Panc1 (cell line): ENCODE data around the gene TNPO2. TPM values are rescaled to one million over a fixed set of nuclear protein-coding genes. Genes with fewer than 3 reads are reported as not detected.

ENCODE experiments used
- ATAC-seq: fragments of 200-7000 bp; cut with Tn5 transposase; 2 replicates; pipeline ENCODE4 v1.9.1; 2020; ENCODE audit warnings: mild to moderate bottlenecking, moderate library complexity
- BruUV-seq: library from RNA; stranded (reverse); fragments of 400-500 nt; replicated peaks from 2 replicates; lab custom pipeline; 2021; lab: Mats Ljungman, UMichigan
- CTCF ChIA-PET: fragments of 300-600 bp; sonication (Branson Sonifier 250); formaldehyde crosslinking; loops from one replicate; lab custom pipeline; 2022; ENCODE audit warnings: antibody characterized with exemption; lab: Charles Lee
- POLR2A ChIA-PET: fragments of 300-600 bp; sonication (Branson Sonifier 250); formaldehyde crosslinking; loops from one replicate; lab custom pipeline; 2022; ENCODE audit warnings: antibody characterized with exemption; lab: Charles Lee
- DNase-seq: peaks from one replicate; pipeline ENCODE4 v3.0.0-alpha.2; 2010; ENCODE audit warnings: low read depth, low spot score
- H3K27ac ChIP-seq: 2 replicates; pipeline ENCODE4 v1.5.1; 2011; ENCODE audit warnings: mild to moderate bottlenecking, low read length, inconsistent platforms
- H3K27me3 ChIP-seq: fragments of 200-500 bp; sonication (Bioruptor generic); 2 replicates; pipeline ENCODE4 v1.6.0; 2014; ENCODE audit warnings: low read length, inconsistent platforms; ENCODE audit not compliant: control insufficient read depth, insufficient read depth
- H3K36me3 ChIP-seq: fragments of 200-500 bp; sonication (Bioruptor generic); 2 replicates; pipeline ENCODE4 v1.5.1; 2014; ENCODE audit warnings: inconsistent platforms, mild to moderate bottlenecking, low read length, moderate library complexity; ENCODE audit not compliant: control insufficient read depth, insufficient read depth
- H3K4me1 ChIP-seq: 2 replicates; pipeline ENCODE4 v1.5.1; 2011; ENCODE audit warnings: inconsistent platforms, mild to moderate bottlenecking, low read length, moderate library complexity; ENCODE audit not compliant: control insufficient read depth, insufficient read depth
- H3K4me3 ChIP-seq, 2 experiments: 2 replicates each; pipeline ENCODE4 v1.5.1; 2011 to 2012; ENCODE audit warnings: low read depth in 2 of 2, low read length in 2 of 2, mild to moderate bottlenecking in 2 of 2, inconsistent platforms in 1 of 2, moderate library complexity in 1 of 2
- H3K9me3 ChIP-seq: fragments of 200-500 bp; sonication (Bioruptor generic); 2 replicates; pipeline ENCODE4 v1.5.1; 2014; ENCODE audit warnings: low read depth, mild to moderate bottlenecking, inconsistent platforms, low read length, moderate library complexity; ENCODE audit not compliant: control insufficient read depth, insufficient read depth
- POLR2AphosphoS5 ChIP-seq: IDR thresholded peaks from 2 replicates; pipeline ENCODE4 v1.6.1; 2012; ENCODE audit warnings: mild to moderate bottlenecking, low read depth, low read length, moderate library complexity
- REST ChIP-seq, 2 experiments: IDR thresholded peaks; 2 replicates each; pipeline ENCODE4 v1.6.1; 2011 to 2012; ENCODE audit warnings: low read depth in 2 of 2, control low read depth in 1 of 2, low read length in 1 of 2, mild to moderate bottlenecking in 1 of 2, moderate library complexity in 1 of 2; ENCODE audit not compliant: insufficient read depth in 1 of 2
- SIN3A ChIP-seq: IDR thresholded peaks from 2 replicates; pipeline ENCODE4 v1.6.1; 2012; ENCODE audit warnings: low read depth, mild to moderate bottlenecking, low read length, moderate library complexity, borderline replicate concordance; ENCODE audit not compliant: insufficient read depth
- TCF7L2 ChIP-seq: IDR thresholded peaks from 2 replicates; pipeline ENCODE4 v1.6.1; 2011; ENCODE audit warnings: mild to moderate bottlenecking, low read depth, low read length, inconsistent platforms
- in situ Hi-C: cut with HindIII; loops from 2 replicates; pipeline ENCODE4 v1.10.0; 2016; ENCODE audit warnings: low sequenced_read_pairs, low pct_unique_long_range_greater_than_20kb
- intact Hi-C: fragments of 100-400 bp; cut with micrococcal nuclease; formaldehyde crosslinking; loops from one replicate; pipeline ENCODE4 v1.10.0; 2022; ENCODE audit not compliant: unreplicated experiment
- total RNA-seq: library from RNA; stranded (reverse); gene quantifications from one replicate; pipeline ENCODE4 v1.2.1, GENCODE V29; 2021; ENCODE audit not compliant: unreplicated experiment
- TF ChIP-seq, protein P1 (sequence below): fragments of 450-650 bp; IDR thresholded peaks from 2 replicates; pipeline ENCODE4 v1.5.1; 2017; ENCODE audit warnings: mild to moderate bottlenecking

Gene TNPO2
- total RNA-seq, 1 experiment from 2014 or later: 83.3 TPM

DNA sequence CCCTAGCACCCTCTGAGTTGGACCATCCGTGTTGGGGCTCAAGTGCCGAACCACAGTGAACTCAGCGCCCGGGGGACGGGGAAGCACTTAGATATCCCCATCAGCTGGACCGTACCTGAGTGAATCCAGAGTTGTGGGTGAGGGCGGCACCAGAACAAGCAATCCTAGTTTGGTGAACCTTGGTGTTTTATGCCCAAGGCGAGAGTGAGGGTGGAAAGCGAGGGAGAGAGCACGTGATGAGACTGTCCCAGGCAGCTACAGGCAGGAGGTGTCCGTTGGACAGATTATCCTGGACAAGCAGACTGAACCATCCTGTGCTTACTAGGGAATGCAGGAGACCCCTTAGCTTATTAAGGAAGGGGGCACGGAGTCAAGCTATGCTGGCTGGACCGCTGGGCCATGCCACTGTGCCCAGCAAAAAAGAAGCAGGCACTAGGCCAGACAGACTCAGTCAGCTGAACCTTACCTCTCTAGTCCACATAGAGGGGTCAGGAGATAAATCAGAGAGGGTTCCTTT is 14.2 kb upstream of the TNPO2 start:
- peak overlapping the region; percentile 94 to 97 for H3K4me3 ChIP-seq
- intact Hi-C loops (no loop called here), in situ Hi-C loops (no loop called here)
- H3K36me3 ChIP-seq: peaks cover 16% of the 10 kb centered on the region; the same call in 1 of the 2 replicates
- H3K27me3 ChIP-seq: no peaks in the 10 kb centered on the region
- no peaks in the 10 kb centered on the region for H3K9me3 ChIP-seq
- ChIA-PET CTCF (no interaction called here), POLR2A (interaction anchor here (1.1 kb wide), 1 partner anchor 12 kb away, joined by 4 read pairs; no protein-coding TSS in a partner anchor)
- peak overlapping the region; percentile 99 for H3K27ac ChIP-seq
- TF ChIP-seq REST (IDR thresholded peaks at IDR 0.05; ENCODE audit: insufficient read depth in 1 of 2, low read depth in 2 of 2, low read length in 1 of 2) (no peak), POLR2AphosphoS5 (no peak), SIN3A (no peak), TCF7L2 (no peak)
- TF ChIP-seq, protein P1, sequence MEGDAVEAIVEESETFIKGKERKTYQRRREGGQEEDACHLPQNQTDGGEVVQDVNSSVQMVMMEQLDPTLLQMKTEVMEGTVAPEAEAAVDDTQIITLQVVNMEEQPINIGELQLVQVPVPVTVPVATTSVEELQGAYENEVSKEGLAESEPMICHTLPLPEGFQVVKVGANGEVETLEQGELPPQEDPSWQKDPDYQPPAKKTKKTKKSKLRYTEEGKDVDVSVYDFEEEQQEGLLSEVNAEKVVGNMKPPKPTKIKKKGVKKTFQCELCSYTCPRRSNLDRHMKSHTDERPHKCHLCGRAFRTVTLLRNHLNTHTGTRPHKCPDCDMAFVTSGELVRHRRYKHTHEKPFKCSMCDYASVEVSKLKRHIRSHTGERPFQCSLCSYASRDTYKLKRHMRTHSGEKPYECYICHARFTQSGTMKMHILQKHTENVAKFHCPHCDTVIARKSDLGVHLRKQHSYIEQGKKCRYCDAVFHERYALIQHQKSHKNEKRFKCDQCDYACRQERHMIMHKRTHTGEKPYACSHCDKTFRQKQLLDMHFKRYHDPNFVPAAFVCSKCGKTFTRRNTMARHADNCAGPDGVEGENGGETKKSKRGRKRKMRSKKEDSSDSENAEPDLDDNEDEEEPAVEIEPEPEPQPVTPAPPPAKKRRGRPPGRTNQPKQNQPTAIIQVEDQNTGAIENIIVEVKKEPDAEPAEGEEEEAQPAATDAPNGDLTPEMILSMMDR: no peak
- TSS peak; percentile 93 for BruUV-seq
- ATAC-seq: no peak
- no peak for DNase-seq
- peaks cover 13% of the 10 kb centered on the region for H3K4me1 ChIP-seq

DNA sequence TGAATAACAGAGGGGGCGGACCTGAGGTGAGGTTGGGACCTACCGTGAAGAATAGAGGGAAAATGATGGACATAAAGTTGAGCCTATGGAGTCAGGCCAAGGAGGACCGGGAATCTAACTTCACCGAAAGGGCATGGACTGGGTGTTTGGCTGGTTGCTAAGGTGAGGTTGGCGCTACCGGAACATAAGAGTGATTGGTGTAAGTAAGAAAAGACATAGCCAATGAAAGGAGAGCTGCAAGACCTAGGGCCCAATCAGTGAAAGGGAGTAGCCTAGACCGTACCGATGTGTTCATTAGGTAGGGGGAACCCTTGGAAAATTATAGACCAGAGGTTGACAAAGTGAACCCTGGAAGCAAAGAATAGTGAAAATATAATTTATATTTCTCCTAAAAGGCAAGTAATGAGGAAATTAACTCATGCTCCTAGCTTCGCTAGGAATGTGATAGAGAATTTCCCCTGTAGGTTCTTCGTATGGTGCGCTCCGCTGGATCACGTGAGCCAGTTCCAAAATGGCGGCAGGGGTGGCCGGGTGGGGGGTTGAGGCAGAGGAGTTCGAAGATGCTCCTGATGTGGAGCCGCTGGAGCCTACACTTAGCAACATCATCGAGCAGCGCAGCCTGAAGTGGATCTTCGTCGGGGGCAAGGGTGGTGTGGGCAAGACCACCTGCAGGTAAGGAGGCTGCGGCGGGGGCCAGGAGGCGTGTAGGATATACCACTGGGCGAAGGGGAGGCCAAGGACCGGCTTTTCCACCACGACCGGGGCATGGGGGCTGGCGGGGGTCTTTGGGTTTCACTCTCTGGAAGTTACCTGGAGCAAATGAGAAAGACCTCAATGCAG is 13.5 kb upstream of the TNPO2 start, which contains the start of gene GET3:
TSS of gene GET3 (plus strand) at position 503 of the 840 bp plus-strand sequence. CDS start at position 512, 9 bp downstream.
- DNase-seq (peak; percentile 99), ATAC-seq (peak; percentile 92)
- peak within 1 kb of the TSS; percentile 94 to 97 for H3K4me3 ChIP-seq
- H3K4me1 ChIP-seq: peaks cover 18% of the 10 kb centered on the region
- POLR2A ChIA-PET: interaction anchor here (1.0 to 1.1 kb wide), 2 partner anchors 13 to 14 kb away, joined by 4 read pairs; no protein-coding TSS in a partner anchor
- peaks cover 16% of the 10 kb centered on the region; the same call in 1 of the 2 replicates for H3K36me3 ChIP-seq
- H3K9me3 ChIP-seq: no peaks in the 10 kb centered on the region
- in situ Hi-C loops: no loop called here
- intact Hi-C loops: no loop called here
- no peaks in the 10 kb centered on the region for H3K27me3 ChIP-seq
- peak within 1 kb of the TSS; percentile 99 for H3K27ac ChIP-seq
- no TSS peak for BruUV-seq
- peak; percentile 69 for TF ChIP-seq POLR2AphosphoS5
- no peak for TF ChIP-seq REST (IDR thresholded peaks at IDR 0.05; ENCODE audit: insufficient read depth in 1 of 2, low read depth in 2 of 2, low read length in 1 of 2)
- TF ChIP-seq TCF7L2: peak; percentile 51
- no peak for TF ChIP-seq SIN3A
- TF ChIP-seq, protein P1: no peak
- CTCF ChIA-PET: no interaction called here
